IMR-90 (cell line): ENCODE measurements around the gene ZNF512B. TPM values are rescaled to one million over a fixed set of nuclear protein-coding genes. Genes with fewer than 3 reads are reported as not detected.

Source experiments
- ATAC-seq: fragments of 200-7000 bp; cut with Tn5 transposase; 2 replicates; pipeline ENCODE4 v1.9.1; 2020; ENCODE audit warnings: low read depth, mild to moderate bottlenecking, moderate library complexity
- BruUV-seq: library from RNA; stranded (reverse); fragments of 400-500 nt; replicated peaks from 2 replicates; lab custom pipeline; 2021; lab: Mats Ljungman, UMichigan
- CTCF ChIA-PET: fragments of 300-600 bp; formaldehyde crosslinking; extraction: SDS; loops from one replicate; lab custom pipeline; 2021; ENCODE audit warnings: antibody characterized with exemption; lab: Yijun Ruan, JAX
- POLR2A ChIA-PET: fragments of 300-600 bp; sonication (Branson Sonifier 250); formaldehyde crosslinking; loops from one replicate; lab custom pipeline; 2022; ENCODE audit warnings: antibody characterized with exemption; ENCODE audit not compliant: unreplicated experiment; lab: Charles Lee
- DNase-seq: peaks from one replicate; pipeline ENCODE4 v3.0.0; 2013
- H2AFZ ChIP-seq: replicated peaks from 2 replicates; pipeline ENCODE3; 2013; ENCODE audit warnings: low read length, mild to moderate bottlenecking; ENCODE audit not compliant: poor library complexity
- H2AK5ac ChIP-seq: 2 replicates; pipeline ENCODE4 v1.6.1; 2013; ENCODE audit warnings: low read depth, low read length, inconsistent platforms
- H2AK9ac ChIP-seq: replicated peaks from 2 replicates; pipeline ENCODE3; 2013; ENCODE audit warnings: mild to moderate bottlenecking, low read depth, low read length, moderate library complexity; ENCODE audit not compliant: poor library complexity
- H2BK120ac ChIP-seq: 2 replicates; pipeline ENCODE4 v1.6.1; 2013; ENCODE audit warnings: low read depth, low read length, inconsistent platforms
- H2BK15ac ChIP-seq: 3 replicates; pipeline ENCODE4 v1.6.1; 2013; ENCODE audit warnings: low read depth, low read length, inconsistent platforms
- H2BK20ac ChIP-seq: 2 replicates; pipeline ENCODE4 v1.6.1; 2013; ENCODE audit warnings: low read depth, mild to moderate bottlenecking, inconsistent platforms, low read length, moderate library complexity
- H2BK5ac ChIP-seq: 2 replicates; pipeline ENCODE4 v1.6.1; 2013; ENCODE audit warnings: mild to moderate bottlenecking, low read depth, low read length, inconsistent platforms; ENCODE audit not compliant: poor library complexity, severe bottlenecking
- H3K14ac ChIP-seq: replicated peaks from 2 replicates; pipeline ENCODE4 v1.6.1; 2013; ENCODE audit warnings: low read depth, low read length, inconsistent platforms
- H3K18ac ChIP-seq: 2 replicates; pipeline ENCODE4 v1.6.1; 2013; ENCODE audit warnings: low read depth, low read length, control low read depth
- H3K23ac ChIP-seq: 2 replicates; pipeline ENCODE4 v1.6.1; 2013; ENCODE audit warnings: low read depth, low read length, inconsistent platforms
- H3K27ac ChIP-seq: 2 replicates; pipeline ENCODE4 v1.5.1; 2013; ENCODE audit warnings: mild to moderate bottlenecking, control low read depth, low read length; ENCODE audit not compliant: insufficient read depth
- H3K27me3 ChIP-seq: 2 replicates; pipeline ENCODE4 v1.6.1; 2013; ENCODE audit warnings: low read length; ENCODE audit not compliant: control insufficient read depth, insufficient read depth
- H3K36me3 ChIP-seq: 2 replicates; pipeline ENCODE4 v1.6.1; 2013; ENCODE audit warnings: low read length, mixed read lengths; ENCODE audit not compliant: control insufficient read depth, insufficient read depth
- H3K4ac ChIP-seq: 2 replicates; pipeline ENCODE4 v1.6.1; 2013; ENCODE audit warnings: low read depth, low read length, inconsistent platforms
- H3K4me1 ChIP-seq: 2 replicates; pipeline ENCODE4 v1.6.1; 2013; ENCODE audit warnings: low read length, mixed read lengths; ENCODE audit not compliant: control insufficient read depth, insufficient read depth
- H3K4me2 ChIP-seq: 2 replicates; pipeline ENCODE4 v1.6.1; 2013; ENCODE audit warnings: low read depth, mild to moderate bottlenecking, control low read depth, low read length, moderate library complexity
- H3K4me3 ChIP-seq: 2 replicates; pipeline ENCODE4 v1.5.1; 2013; ENCODE audit warnings: low read depth, mild to moderate bottlenecking, control low read depth, low read length, moderate library complexity; ENCODE audit not compliant: insufficient read depth
- H3K56ac ChIP-seq: 2 replicates; pipeline ENCODE4 v1.6.1; 2013; ENCODE audit warnings: low read length, inconsistent platforms; ENCODE audit not compliant: insufficient read depth; ENCODE audit errors: extremely low read depth
- H3K79me1 ChIP-seq, 2 experiments: 2 replicates each; pipeline ENCODE4 v1.6.1; 2013; ENCODE audit warnings: low read length in 2 of 2, inconsistent platforms in 1 of 2, low read depth in 1 of 2
- H3K9ac ChIP-seq: 2 replicates; pipeline ENCODE4 v1.6.1; 2013; ENCODE audit warnings: low read depth, low read length, control low read depth
- H3K9me1 ChIP-seq: 2 replicates; pipeline ENCODE4 v1.6.1; 2013; ENCODE audit warnings: low read length, inconsistent platforms; ENCODE audit not compliant: insufficient read depth
- H3K9me3 ChIP-seq: 2 replicates; pipeline ENCODE4 v1.6.1; 2013; ENCODE audit warnings: low read length; ENCODE audit not compliant: control insufficient read depth, insufficient read depth
- H4K20me1 ChIP-seq: 2 replicates; pipeline ENCODE4 v1.6.1; 2013; ENCODE audit warnings: low read length, inconsistent platforms; ENCODE audit not compliant: insufficient read depth
- H4K5ac ChIP-seq: 2 replicates; pipeline ENCODE4 v1.6.1; 2013; ENCODE audit warnings: mild to moderate bottlenecking, low read depth, low read length, control low read depth
- H4K8ac ChIP-seq, 2 experiments: 2 replicates each; pipeline ENCODE4 v1.6.1; 2013; ENCODE audit warnings: low read depth in 2 of 2, low read length in 2 of 2, control low read depth in 1 of 2, inconsistent platforms in 1 of 2
- H4K91ac ChIP-seq: 2 replicates; pipeline ENCODE4 v1.6.1; 2013; ENCODE audit warnings: low read depth, low read length, inconsistent platforms; ENCODE audit not compliant: insufficient read depth
- BHLHE40 ChIP-seq: fragments of 150-350 bp; IDR thresholded peaks from 2 replicates; pipeline ENCODE4 v1.6.1; 2016; ENCODE audit warnings: mild to moderate bottlenecking, low read depth, low read length
- CEBPB ChIP-seq: IDR thresholded peaks from 2 replicates; pipeline ENCODE4 v1.6.1; 2012; ENCODE audit warnings: low read depth, low read length, improper control_type of control experiment
- CHD1 ChIP-seq: IDR thresholded peaks from 2 replicates; pipeline ENCODE4 v1.6.1; 2012; ENCODE audit warnings: low read depth, low read length, improper control_type of control experiment
- CTCF ChIP-seq: conservative IDR thresholded peaks from 2 replicates; pipeline ENCODE4 v1.5.1; 2012; ENCODE audit warnings: mild to moderate bottlenecking, low read depth, low read length, improper control_type of control experiment
- ELK1 ChIP-seq: fragments of 150-350 bp; IDR thresholded peaks from 2 replicates; pipeline ENCODE4 v1.6.1; 2016; ENCODE audit warnings: low read depth, mild to moderate bottlenecking, low read length, moderate library complexity, borderline replicate concordance
- FOS ChIP-seq: fragments of 150-350 bp; IDR thresholded peaks from 2 replicates; pipeline ENCODE4 v1.6.1; 2016; ENCODE audit warnings: low read depth, low read length
- MAFK ChIP-seq: IDR thresholded peaks from 2 replicates; pipeline ENCODE4 v1.6.1; 2012; ENCODE audit warnings: low read depth, low read length, improper control_type of control experiment
- MAZ ChIP-seq: IDR thresholded peaks from 2 replicates; pipeline ENCODE4 v1.6.1; 2012; ENCODE audit warnings: low read depth, mild to moderate bottlenecking, low read length, improper control_type of control experiment, moderate library complexity, borderline replicate concordance
- MXI1 ChIP-seq: IDR thresholded peaks from 2 replicates; pipeline ENCODE4 v1.6.1; 2012; ENCODE audit warnings: low read depth, mild to moderate bottlenecking, low read length, moderate library complexity, borderline replicate concordance
- POLR2A ChIP-seq: IDR thresholded peaks from 2 replicates; pipeline ENCODE4 v1.6.1; 2012; ENCODE audit warnings: mild to moderate bottlenecking, low read depth, low read length
- RAD21 ChIP-seq: IDR thresholded peaks from 2 replicates; pipeline ENCODE4 v1.6.1; 2012; ENCODE audit warnings: low read length, improper control_type of control experiment
- RCOR1 ChIP-seq: IDR thresholded peaks from 2 replicates; pipeline ENCODE4 v1.6.1; 2012; ENCODE audit warnings: mild to moderate bottlenecking, low read length, improper control_type of control experiment; ENCODE audit not compliant: insufficient replicate concordance
- RFX5 ChIP-seq: IDR thresholded peaks from 2 replicates; pipeline ENCODE4 v1.8.0; 2012; ENCODE audit warnings: low read depth, mild to moderate bottlenecking, low read length, moderate library complexity
- USF2 ChIP-seq: fragments of 150-350 bp; IDR thresholded peaks from 2 replicates; pipeline ENCODE4 v1.6.1; 2017; ENCODE audit warnings: mild to moderate bottlenecking, antibody characterized with exemption, low read length, low read depth
- WGBS, 2 experiments: methylation state at CpG; one replicate each; pipeline versions ENCODE4 v1.1.5 to v1.1.7; 2013; ENCODE audit warnings: missing lambda C conversion rate in 2 of 2; ENCODE audit not compliant: insufficient read length in 1 of 2; ENCODE audit errors: extremely low coverage in 2 of 2; 5-methylcytosine and 5-hydroxymethylcytosine counted together
- dilution Hi-C: fragments of 300-500 bp; cut with HindIII; formaldehyde crosslinking; loops from one replicate; pipeline ENCODE4 v1.14.3; 2018; ENCODE audit warnings: low sequenced_read_pairs; ENCODE audit not compliant: unreplicated experiment
- in situ Hi-C: fragments of 300-500 bp; cut with MboI; formaldehyde crosslinking; loops from 3 replicates; pipeline ENCODE4 v1.14.3; 2019; ENCODE audit warnings: low sequenced_read_pairs, inconsistent platforms, mixed read lengths
- intact Hi-C: fragments of 100-400 bp; cut with micrococcal nuclease; formaldehyde crosslinking; loops from 2 replicates; pipeline ENCODE4 v1.10.0; 2022
- polyA plus RNA-seq, 3 experiments: library from polyadenylated mRNA; depleted of rRNA; stranded (reverse); fragments of >200 nt; gene quantifications; 2 replicates each; pipeline ENCODE4 v1.2.3, GENCODE V29; 2012; ENCODE audit warnings: low replicate concordance in 1 of 3
- total RNA-seq: library from RNA; depleted of rRNA; stranded (reverse); fragments of >200 nt; gene quantifications from 2 replicates; pipeline ENCODE4 v1.2.3, GENCODE V29; 2012

ZNF512B gene
- total and polyA plus RNA-seq, 2 of the 4 experiments (the other 2 are of a cell fraction) = 6.5 to 15.6 TPM

GRCh38 chr20:63979229-63979556 lies 9.5 kb upstream of the ZNF512B start:
- H3K4ac ChIP-seq = no peak overlapping the region
- intact Hi-C loops = no loop called here

More at GRCh38 chr20:63979229-63979556, 9.5 kb upstream of the ZNF512B start:
- peak overlapping the region; percentile 42 for H3K4me3 ChIP-seq
- H2BK20ac ChIP-seq = no peak overlapping the region
- H4K91ac ChIP-seq = no peak overlapping the region
- H4K8ac ChIP-seq = peak overlapping the region; percentile 43 to 76; a peak in 3 of 4 replicates
- H3K18ac ChIP-seq = no peak overlapping the region
- H3K27me3 ChIP-seq = no peaks in the 10 kb centered on the region
- BruUV-seq = no TSS peak
- H4K5ac ChIP-seq = no peak overlapping the region
- ChIA-PET POLR2A (no interaction called here), CTCF (no interaction called here)
- H2BK15ac ChIP-seq = no peak overlapping the region
- H2AFZ ChIP-seq = peak overlapping the region; percentile 100
- no peak overlapping the region for H3K23ac ChIP-seq
- no peak for ATAC-seq
- no peaks in the 10 kb centered on the region for H3K9me3 ChIP-seq
- H4K20me1 ChIP-seq = 0 out of 2 replicates have a peak, but pooled peaks cover 6% of the 10 kb centered on the region
- peaks cover 36% of the 10 kb centered on the region for H3K4me1 ChIP-seq
- 0% methylated on average over 1 of the region's 47 CpGs; no CpG with 5 or more reads in 1 of the 2 experiments for WGBS, 2 experiments
- peak overlapping the region; percentile 70 for H3K4me2 ChIP-seq
- H3K9me1 ChIP-seq = peaks cover 22% of the 10 kb centered on the region
- no peak overlapping the region for H3K56ac ChIP-seq
- H2BK120ac ChIP-seq = no peak overlapping the region
- TF ChIP-seq BHLHE40 (no peak), MXI1 (no peak), MAFK (no peak), RCOR1 (no peak), RFX5 (no peak), USF2 (no peak), CEBPB (no peak), CHD1 (no peak), CTCF (no peak), MAZ (no peak), RAD21 (no peak), FOS (no peak), ELK1 (no peak), POLR2A (no peak)
- H3K79me1 ChIP-seq = peaks cover 17 to 29% of the 10 kb centered on the region in 2 experiments
- H3K27ac ChIP-seq = no peak overlapping the region; the same call in 1 of the 2 replicates
- H3K36me3 ChIP-seq = peaks cover 3% of the 10 kb centered on the region
- H3K9ac ChIP-seq = no peak overlapping the region
- no peak for DNase-seq
- H3K14ac ChIP-seq = no peak overlapping the region
- in situ Hi-C loops = loop anchor here (10.0 kb wide), 1 partner anchor 444 kb away; the partner anchor contains the start of gene PTK6
- H2AK9ac ChIP-seq = peak overlapping the region; percentile 84
- H2BK5ac ChIP-seq = peak overlapping the region; percentile 4
- dilution Hi-C loops = no loop called here
- no peak overlapping the region for H2AK5ac ChIP-seq
